Measurements from ENCODE around the gene NPBWR2.

Gene NPBWR2

GRCh38 chr20:64106981-64107735, at the start of gene NPBWR2:
NPBWR2 (minus strand) TSS chr20:64107565; CDS start chr20:64106831, 734 bp downstream.
- no peak for DNase-seq (ENCODE audit: low read depth in 1 of 2, low spot score in 1 of 2)

- DNase-seq (ENCODE audit: low read depth in 1 of 2, low spot score in 1 of 2), result no peak
Observed at GRCh38 chr20:64156136-64156885, 48.9 kb upstream of the NPBWR2 start.

- no peak for DNase-seq (ENCODE audit: low read depth in 1 of 2, low spot score in 1 of 2)
Observed at GRCh38 chr20:64155258-64156135, 48.1 kb upstream of the NPBWR2 start.

- DNase-seq (ENCODE audit: low read depth in 1 of 2, low spot score in 1 of 2), result no peak
Observed at GRCh38 chr20:64154590-64155257, 47.4 kb upstream of the NPBWR2 start.

- no peak for DNase-seq (ENCODE audit: low read depth in 1 of 2, low spot score in 1 of 2)
Observed at GRCh38 chr20:64153861-64154589, 46.7 kb upstream of the NPBWR2 start.

- DNase-seq (ENCODE audit: low read depth in 1 of 2, low spot score in 1 of 2), result no peak
Observed at GRCh38 chr20:64153410-64153809, 46.0 kb upstream of the NPBWR2 start.

- no peak for DNase-seq (ENCODE audit: low read depth in 1 of 2, low spot score in 1 of 2)
Observed at GRCh38 chr20:64152906-64153305, 45.5 kb upstream of the NPBWR2 start.

GRCh38 chr20:64151633-64152530, 44.5 kb upstream of the NPBWR2 start:
- no peak for DNase-seq (ENCODE audit: low read depth in 1 of 2, low spot score in 1 of 2)

- DNase-seq (ENCODE audit: low read depth in 1 of 2, low spot score in 1 of 2), result no peak
Observed at GRCh38 chr20:64150756-64151632, 43.6 kb upstream of the NPBWR2 start.

GRCh38 chr20:64149809-64150560, 42.6 kb upstream of the NPBWR2 start:
- no peak for DNase-seq (ENCODE audit: low read depth in 1 of 2, low spot score in 1 of 2)

GRCh38 chr20:64149141-64149540, 41.8 kb upstream of the NPBWR2 start:
- no peak for DNase-seq (ENCODE audit: low read depth in 1 of 2, low spot score in 1 of 2)

- no peak for DNase-seq (ENCODE audit: low read depth in 1 of 2, low spot score in 1 of 2)
Observed at GRCh38 chr20:64148581-64148980, 41.2 kb upstream of the NPBWR2 start.

GRCh38 chr20:64146936-64147477, 39.6 kb upstream of the NPBWR2 start:
- no peak for DNase-seq (ENCODE audit: low read depth in 1 of 2, low spot score in 1 of 2)

- no peak for DNase-seq (ENCODE audit: low read depth in 1 of 2, low spot score in 1 of 2)
Observed at GRCh38 chr20:64146301-64146935, 39.1 kb upstream of the NPBWR2 start.

- DNase-seq (ENCODE audit: low read depth in 1 of 2, low spot score in 1 of 2), result no peak
Observed at GRCh38 chr20:64145458-64146300, 38.3 kb upstream of the NPBWR2 start.
